Fibroblast of lung (primary cell): Measurements from ENCODE around the gene SLCO6A1.

ENCODE experiments used
- EZH2 ChIP-seq: IDR thresholded peaks from 2 replicates; pipeline ENCODE4 v1.5.1; 2012; ENCODE audit warnings: low read length, control low read depth, mild to moderate bottlenecking; ENCODE audit errors: missing control alignments
- TF ChIP-seq, protein P1 (sequence below), 2 donors: IDR thresholded peaks in 1 of 2; conservative IDR thresholded peaks in 1 of 2; 1 replicate in 1 of 2; 2 replicates in 1 of 2; pipeline ENCODE4 v1.5.1; 2011 to 2012; ENCODE audit warnings: low read length in 2 of 2, control low read depth in 1 of 2, inconsistent platforms in 1 of 2, low read depth in 1 of 2, mild to moderate bottlenecking in 1 of 2

DNA sequence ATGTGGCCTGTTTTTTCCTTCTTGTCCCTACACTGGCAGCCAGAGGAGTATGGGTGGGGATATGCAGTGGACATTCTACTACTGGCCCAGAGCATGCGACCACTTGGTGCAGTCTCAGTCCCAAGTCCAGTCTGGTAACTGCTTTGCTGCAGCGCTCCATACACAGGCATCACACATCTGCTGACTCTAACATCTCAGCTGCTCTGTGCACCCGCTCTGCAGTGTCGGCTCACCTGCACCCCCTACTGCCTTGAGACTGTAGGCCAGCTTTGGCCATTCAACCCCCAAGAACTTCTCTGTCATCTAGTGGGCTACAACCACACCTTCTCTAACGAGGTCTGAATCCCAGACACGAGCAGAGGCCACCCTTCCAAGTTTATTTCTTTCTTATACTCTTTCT, 46.4 kb upstream of the SLCO6A1 start:
- TF ChIP-seq, protein P1, sequence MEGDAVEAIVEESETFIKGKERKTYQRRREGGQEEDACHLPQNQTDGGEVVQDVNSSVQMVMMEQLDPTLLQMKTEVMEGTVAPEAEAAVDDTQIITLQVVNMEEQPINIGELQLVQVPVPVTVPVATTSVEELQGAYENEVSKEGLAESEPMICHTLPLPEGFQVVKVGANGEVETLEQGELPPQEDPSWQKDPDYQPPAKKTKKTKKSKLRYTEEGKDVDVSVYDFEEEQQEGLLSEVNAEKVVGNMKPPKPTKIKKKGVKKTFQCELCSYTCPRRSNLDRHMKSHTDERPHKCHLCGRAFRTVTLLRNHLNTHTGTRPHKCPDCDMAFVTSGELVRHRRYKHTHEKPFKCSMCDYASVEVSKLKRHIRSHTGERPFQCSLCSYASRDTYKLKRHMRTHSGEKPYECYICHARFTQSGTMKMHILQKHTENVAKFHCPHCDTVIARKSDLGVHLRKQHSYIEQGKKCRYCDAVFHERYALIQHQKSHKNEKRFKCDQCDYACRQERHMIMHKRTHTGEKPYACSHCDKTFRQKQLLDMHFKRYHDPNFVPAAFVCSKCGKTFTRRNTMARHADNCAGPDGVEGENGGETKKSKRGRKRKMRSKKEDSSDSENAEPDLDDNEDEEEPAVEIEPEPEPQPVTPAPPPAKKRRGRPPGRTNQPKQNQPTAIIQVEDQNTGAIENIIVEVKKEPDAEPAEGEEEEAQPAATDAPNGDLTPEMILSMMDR (conservative IDR thresholded peaks at IDR 0.05 in 1 of 2, IDR thresholded peaks at IDR 0.05 in 1 of 2; ENCODE audit: low read depth in 1 of 2, low read length in 2 of 2), result peak; percentile 13 to 32
- no peak for TF ChIP-seq EZH2
